Measurements from ENCODE around the gene UQCRC1.

UQCRC1 gene

DNA sequence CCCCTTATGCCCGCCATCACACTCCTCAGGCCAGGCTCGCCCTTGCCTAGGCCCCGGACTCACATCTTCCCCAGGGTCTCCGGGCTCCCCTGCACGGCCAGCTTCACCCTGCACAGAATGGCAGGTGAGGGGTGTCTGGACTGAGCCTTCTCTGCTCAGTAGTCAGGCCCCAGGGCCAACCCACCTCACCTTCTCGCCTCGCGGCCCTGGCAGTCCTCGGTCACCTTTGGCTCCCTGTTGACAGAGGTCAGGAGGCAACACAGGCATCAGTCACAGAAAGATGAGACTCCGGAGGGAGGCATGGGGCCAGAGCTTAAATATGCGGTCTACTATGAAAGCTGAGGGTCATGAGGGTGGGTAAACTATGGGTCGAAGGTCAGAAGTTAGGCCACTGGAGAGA, 37.5 kb downstream of the UQCRC1 start:
- DNase-seq (ENCODE audit: low read depth) = no peak

DNA sequence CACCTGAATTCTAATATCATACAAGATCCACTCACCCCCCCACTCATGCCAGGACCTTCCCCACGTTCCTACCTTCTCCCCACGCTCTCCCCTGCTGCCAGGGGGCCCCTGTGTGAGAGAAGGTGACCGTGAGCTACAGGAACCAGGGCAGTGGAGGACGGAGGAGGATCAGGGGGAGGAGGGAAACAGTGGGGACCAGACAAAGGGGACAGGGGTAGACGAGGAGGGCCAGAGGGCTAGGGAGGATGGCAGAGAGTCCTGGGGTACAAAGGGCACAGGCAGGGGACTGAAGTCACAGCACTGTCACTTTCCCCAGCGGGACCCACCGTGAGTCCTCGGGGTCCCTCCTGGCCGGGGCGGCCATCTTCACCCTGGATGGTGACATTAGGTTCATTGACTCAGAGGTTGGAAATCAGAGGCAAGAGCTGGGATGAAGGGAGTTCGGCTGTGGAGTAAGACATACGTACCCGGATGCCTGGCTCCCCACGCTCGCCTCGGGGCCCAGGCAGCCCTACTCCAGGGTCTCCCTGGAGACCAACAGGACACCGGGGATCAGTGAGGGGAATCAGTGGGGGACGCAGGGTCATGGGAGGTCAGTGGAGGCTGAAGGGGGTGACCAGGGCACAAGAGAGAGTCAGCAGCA, 39.5 kb downstream of the UQCRC1 start:
- no peak for DNase-seq (ENCODE audit: low read depth)

DNA sequence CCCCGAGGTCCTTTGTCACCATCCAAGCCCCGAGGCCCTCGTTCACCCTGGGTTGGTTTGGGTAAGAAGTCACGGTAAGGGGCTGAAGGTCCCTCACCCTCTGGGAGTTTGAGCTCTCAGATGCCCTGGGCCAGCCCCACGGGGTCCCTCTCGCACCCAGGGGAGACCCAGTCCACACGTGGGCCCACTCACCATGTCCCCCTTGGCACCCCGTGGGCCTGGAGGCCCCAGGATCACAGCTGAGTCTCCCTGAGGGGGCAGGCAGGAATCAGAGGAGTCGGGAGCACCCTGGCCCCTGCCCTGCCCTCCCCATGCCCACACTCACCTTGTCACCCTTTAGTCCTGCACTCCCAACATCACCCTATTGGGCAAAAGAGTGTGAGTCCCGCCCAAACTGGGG, 40.0 kb downstream of the UQCRC1 start:
- DNase-seq (ENCODE audit: low read depth) = no peak

DNA sequence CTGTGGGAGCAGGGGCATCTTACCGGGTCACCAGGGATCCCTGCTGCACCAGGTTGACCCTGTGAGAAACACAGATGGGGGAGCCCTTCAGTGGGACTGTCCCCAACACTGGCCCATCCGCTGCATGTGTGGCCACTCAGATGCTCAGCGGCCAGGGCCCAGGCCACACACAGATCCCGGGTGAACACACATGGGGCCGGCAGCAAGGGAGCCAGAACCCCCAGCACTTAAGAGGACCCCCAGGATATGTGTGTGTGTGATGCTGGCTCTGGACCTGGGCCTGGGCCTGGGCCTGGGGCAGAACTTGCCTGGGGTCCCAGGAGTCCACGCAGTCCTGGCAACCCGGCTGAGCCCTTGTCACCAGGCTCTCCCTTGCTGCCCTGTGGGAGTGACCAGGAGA, 41.0 kb downstream of the UQCRC1 start:
- DNase-seq (ENCODE audit: low read depth) = no peak

DNA sequence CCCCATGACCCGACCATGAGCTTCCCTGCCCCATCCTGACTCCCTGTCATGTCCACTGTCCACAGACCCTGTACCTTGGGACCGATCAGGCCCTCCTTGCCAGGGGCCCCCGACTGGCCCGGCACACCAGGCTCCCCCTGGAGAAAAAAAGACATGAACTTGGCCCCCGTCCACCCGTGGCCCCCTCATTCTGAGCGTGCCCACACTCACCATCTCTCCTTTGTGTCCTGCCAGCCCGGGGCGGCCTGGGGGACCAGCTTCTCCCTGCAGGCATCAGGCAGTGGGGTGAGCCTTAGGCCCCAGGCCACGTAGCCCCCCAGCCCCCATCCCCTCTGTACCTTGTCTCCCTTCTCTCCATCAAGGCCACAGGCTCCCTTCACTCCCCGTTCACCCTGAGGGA, 41.9 kb downstream of the UQCRC1 start:
- DNase-seq (ENCODE audit: low read depth) = no peak

DNA sequence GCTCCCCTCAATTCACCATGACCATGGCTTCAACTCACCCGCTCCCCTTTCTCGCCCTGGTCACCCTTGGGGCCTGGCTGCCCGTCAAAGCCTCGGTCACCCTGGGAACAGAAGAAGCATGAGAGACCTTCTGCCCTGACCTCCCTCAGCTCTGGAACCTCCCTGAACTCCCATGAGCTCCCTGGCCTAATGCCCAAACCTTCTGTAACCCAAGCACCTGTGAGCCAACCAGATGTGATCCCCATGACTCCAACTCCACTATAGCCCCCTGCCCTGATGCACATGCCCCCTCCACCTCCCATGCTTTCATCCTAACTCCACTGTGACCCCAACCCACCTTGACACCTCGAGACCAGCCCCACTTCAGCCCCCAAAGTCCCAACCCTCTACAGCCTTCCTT, 42.4 kb downstream of the UQCRC1 start:
- DNase-seq (ENCODE audit: low read depth) = no peak

DNA sequence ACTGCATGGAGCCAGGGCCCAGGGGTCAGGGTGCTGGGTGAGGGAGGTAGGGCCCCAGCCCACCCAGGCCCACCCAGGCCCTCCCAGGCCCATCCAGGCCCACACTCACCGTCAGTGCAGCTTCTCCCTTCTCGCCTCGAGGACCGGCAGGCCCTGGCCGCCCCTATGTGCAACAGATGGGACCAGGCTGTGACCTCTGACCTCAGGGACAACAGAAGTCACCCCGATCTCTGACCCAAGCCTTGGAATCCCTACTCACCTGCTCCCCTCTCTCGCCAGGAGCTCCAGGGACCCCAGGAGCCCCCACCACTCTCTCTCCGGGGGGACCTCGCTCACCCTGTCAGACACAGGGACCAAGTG, 43.1 kb downstream of the UQCRC1 start:
- DNase-seq (ENCODE audit: low read depth) = no peak

DNA sequence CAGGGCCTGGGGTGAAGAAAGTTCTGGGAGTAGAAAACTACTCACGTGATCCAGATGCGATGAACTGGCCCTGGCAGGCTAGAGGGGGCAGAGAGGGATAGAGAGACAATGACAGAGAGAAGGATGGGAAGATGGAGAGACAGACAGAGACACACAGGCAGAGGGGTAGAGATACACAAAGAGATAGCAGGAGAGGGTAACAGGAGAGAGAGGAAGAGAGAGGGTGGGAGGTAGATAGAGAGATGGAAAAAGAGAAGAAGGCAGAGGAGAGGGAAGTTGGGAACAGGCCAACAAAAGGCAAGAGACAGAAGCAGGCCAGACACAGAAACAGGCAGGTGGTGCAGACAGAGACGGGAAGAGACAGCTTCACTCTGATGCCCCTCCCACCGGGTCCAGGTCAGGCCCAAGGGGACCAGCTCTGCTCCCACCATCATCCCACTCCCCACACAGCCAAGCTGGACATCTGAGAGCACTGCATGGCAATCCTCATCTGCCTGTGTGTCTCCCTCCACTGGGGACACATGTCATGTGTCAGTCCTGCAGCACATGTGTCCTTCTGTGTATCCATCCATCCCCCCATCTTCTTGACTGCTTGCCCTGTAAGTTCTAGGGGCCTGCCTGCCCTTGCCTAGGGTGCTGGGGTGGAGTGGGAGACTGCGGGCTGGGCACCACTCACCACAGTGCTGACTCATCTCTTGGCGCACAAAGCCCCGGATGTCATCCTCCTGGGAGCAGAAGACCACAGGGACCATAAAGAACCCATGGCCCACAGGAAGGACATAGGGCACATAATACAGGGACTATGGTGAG, 43.6 kb downstream of the UQCRC1 start:
- DNase-seq (ENCODE audit: low read depth) = no peak

DNA sequence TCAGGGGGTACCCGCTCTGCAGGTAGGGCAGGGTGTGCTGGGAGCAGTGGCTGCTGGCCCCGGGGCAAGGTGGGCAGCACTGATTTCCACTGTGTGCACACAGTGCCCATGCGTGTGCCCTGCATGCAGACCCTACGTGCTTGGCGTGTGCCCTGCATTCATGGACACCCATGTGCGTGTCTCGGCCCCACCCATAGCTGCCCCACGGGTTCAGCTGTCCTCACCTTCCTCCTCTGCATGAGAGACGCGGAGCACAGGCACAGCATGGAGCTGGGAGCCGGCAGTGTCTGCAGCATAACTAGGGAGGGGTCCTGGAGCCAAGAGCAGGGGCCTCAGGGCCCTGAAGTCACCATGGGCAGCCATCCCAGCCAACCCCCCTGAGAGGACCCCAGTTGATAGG, 44.3 kb downstream of the UQCRC1 start:
- no peak for DNase-seq (ENCODE audit: low read depth)

DNA sequence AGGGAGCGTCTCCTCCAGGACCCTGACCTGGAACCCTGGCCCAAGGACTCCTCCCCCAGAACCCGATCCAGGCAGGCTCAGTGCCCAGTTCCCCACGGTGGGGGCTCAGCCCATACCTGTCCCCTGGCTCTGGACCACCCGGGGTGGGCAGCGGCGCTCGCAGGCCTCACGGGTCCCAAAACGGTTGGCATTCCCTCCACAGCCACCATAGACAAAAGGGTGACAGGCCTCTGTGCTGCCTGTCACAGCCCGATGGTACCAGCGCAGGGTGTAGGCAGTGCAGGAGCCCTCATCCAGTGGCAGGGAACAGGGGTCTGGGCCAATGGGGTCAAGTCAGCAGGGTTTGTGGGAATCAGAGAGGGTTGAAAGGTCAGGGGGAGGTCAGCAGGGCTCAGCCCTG, 44.8 kb downstream of the UQCRC1 start:
- DNase-seq (ENCODE audit: low read depth) = no peak

DNA sequence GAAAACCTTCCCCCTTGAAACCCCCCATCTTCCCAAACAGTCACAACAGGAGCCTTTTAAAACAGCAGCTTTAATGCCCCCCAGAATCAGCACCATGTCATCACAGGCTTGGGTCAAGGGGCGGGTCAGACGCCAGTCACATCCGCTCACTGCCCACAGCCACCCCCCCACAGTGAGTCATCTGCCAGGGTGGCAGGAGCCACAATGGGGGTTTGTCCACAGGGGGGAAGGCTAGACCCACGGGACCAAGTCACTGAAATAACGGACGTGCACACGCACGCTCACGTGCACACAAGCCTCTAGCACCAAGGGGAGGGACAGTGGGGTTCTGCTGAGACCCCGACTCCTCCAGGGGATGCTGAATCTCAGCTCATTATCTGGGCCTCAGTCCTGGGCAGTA, 45.4 kb downstream of the UQCRC1 start:
- no peak for DNase-seq (ENCODE audit: low read depth)

DNA sequence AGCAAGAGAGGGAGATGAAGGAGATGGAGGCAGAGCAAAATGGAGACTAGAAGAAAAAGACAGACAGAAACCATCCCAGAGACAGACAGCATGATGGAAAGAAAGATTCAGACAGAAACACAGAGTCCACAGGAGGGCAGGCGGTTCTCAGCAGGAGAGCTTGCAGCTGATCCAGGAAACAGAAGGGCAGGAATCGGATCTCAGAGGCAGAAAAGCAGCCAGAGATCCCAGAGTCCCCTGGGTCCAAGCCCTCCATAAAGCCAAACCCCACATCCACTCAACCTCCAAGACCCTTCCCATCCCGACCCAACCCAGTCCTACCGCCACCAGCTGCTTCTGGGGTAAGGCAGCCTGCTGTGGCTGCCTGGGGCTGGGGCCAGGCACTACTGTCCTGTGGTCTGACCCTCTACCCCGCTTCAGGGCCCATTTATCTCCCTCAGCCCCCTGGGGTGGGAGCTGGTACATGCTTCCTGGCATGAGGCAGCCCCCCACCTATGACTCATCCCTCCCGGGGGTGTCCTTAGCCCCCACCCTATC, 46.0 kb downstream of the UQCRC1 start, which contains the start of gene UCN2:
UCN2 (minus strand) TSS at position 400 of the 537 bp plus-strand sequence. CDS start 657 bp downstream, outside the sequence.
- DNase-seq (ENCODE audit: low read depth) = no peak

DNA sequence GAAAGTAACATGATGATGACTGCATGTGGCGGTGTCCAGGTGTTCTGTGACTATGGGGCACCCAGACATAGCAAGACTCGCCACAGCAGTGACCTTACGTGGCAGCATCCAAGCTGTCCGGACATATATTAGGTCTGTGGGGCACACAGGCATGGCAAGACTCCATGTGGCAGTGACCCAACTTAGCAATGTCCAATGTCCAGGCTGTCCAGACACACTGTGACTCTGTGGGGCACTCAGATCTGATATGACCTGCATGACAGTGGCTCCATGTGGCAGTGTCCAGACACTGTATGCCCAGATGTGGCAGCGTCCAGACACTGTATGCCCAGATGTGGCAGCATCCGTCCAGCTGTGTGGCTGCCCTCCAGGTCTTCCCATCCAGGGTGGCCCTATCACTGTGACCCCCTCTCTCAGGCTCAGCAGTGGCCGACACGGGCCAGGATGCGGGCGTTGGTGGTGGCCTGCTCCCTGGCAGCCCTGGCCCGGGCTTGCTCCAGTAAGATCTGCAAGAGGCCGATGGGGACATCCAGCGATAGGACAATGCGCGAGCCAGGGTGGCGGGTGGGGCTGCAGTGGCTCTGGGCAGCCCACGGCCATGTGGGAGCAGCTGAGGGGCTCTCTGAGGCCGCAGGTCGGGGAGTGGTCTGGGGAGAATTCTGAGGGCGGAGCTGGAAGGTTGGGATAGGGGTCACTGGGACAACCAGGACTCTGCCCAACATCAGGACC, 46.9 kb downstream of the UQCRC1 start:
- no peak for DNase-seq (ENCODE audit: low read depth)

DNA sequence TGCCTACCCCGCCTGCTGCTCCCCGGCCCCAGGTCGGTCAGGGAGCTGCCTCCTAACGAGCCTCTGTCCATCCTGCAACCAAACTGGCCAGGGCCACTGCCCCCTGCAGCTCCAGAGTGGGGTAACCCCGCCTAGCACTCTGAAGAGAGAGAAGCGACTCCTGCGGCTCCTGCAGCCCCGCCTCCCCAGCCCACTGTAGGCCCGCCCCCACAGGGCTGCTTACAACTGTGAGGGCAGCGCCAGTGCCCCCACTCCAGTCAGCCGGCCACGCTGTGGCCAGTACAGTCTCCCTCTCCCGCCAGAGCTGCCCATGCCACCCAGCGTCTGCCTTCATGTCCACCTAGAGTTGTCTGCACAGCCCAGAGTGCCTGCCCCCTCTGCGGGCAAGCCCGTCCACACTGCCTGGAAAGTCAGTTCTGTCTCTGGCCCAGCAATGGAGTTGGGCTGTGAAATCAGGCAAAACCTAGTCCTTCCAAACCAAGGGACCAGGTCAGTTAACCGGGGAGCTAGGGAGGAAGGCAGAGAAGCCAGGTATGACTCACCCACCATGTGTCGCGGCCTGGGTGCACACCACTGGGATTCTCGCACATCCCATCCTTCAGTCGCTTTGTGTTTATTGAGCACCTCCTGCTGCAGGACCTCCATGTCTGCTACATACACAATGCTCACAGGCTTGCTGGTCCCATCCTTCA, 48.3 kb downstream of the UQCRC1 start:
- no peak for DNase-seq (ENCODE audit: low read depth)

DNA sequence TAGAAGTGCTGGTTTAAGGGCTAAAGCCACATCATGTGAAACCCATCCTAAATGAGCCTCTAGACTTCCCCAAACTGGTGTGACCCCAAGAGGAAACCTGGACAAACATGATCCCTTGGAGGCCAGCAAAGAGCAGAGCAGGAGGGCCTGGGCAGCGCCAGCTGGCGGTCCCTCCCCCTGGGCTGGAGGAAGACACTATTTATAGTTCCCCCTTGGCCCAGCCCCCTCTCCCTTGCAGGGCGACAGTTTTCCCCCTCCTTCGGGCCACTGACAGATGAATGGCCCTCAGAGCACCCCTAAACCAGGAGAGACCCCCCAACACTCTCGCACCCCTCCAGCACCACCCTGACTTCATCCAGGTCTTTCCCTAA, 48.8 kb downstream of the UQCRC1 start:
- DNase-seq (ENCODE audit: low read depth) = no peak

DNA sequence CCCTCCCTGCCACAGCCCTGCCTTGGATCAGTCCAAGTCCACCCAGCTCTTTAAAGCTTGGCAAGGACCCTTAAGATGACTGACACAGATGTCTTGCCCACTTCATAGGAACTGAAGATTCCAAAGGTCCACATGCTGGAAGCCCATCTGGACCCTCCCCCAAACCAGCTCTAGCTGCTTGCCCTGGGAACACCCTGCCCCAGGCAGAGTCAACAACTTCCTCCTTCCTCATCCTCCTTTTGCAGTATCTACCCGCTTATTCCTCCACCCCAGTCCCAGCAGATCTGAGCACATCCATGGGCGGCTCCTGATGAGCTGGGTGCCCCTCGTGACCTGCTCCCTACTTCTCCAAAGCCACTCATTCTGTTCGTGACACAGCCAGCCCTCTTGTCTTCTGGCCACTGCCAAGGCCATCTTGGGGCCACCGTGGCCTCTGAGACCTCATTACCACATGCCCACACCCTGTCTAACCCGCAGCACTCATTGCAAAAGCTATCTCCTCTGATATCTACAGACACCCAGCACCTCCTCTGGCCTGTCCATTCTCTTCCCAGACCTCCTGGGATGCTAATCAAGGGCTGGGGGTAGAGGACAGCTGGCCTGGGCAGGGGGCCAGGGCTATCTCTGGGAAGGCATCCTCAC, 50.8 kb downstream of the UQCRC1 start:
- DNase-seq (ENCODE audit: low read depth) = no peak

DNA sequence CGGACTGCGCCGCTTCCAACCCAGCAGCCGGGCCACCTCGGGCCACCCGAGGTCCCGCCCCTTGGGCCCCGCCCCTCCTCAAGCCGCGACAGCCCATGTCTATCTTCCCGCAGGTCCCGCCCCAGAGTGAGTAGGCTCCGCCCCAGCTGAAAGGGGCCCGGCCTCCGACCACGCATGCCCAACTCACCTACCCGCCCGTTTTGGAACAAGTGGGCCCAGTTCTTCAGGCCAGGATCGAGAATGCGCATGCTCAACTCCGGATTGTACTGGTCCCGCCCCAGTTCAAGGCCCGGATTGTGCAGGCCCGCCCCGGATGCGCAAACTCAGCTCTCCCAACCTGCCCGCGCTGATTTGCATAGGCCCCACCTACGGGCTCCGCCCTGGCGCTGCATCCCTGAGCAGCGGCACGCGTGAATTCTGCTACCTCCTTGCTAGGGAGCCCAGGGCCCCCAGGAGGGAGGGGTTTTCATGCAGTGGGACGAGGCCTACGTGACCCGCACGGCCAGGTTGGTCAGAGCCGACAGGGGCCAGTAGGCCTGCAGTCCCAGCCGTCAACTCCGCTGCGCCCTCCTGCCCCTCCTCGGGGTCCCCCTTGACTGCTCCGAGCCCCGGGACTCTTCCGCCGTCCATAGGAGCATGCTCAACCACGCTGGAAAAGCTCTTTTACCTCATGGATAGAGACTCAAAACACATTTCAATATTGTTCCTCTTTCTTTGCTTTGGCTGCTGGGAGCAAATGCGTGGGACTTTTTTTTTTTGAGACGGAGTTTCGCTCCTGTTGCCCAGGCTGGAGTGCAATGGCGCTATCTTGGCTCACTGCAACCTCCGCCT, 52.4 kb downstream of the UQCRC1 start, which contains the start of gene PFKFB4:
PFKFB4 (minus strand) TSS at position 8 of the 831 bp plus-strand sequence. CDS start 26 bp downstream, outside the sequence.
- peak; percentile 97 for DNase-seq (ENCODE audit: low read depth)

DNA sequence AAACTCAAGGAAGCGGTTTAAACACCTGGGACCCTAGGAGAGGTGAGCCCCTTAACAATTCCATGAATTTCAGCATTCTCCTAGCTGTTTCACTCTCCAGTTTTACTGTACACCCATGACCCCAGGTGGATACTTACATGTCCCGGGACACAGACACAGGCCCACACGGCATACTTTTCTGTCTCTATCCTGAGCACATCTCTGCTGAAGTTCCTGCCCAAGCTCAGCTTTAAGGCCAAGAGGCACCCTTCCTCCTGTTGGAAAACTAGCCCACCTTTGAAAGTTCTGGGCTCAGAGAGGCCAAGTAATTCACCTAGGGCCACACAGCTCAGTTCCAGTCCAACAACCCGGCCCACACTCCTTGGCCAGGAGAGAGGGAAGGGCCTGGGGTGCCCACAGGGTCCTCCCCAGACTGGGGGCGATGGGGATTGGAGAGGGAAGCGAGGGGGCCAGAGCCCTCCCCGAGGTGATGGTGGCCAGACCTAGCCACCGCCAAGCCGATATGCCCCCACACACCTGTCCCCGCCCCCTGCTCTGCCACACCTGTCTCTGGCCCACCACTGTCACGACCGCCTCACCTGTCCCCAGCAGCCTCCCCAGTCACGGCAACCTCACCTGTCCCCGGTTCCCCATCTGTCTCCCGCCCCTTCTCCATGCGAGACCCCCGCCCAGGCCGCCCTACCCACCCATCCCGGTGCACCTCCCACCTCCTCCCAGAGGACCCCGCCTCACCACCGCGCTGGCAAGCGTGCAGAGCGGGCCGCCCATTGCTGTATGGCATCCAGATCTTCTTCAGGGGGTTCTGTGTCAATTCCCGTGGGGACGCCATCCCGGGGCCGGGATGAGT, 53.3 kb downstream of the UQCRC1 start:
- no peak for DNase-seq (ENCODE audit: low read depth)

DNA sequence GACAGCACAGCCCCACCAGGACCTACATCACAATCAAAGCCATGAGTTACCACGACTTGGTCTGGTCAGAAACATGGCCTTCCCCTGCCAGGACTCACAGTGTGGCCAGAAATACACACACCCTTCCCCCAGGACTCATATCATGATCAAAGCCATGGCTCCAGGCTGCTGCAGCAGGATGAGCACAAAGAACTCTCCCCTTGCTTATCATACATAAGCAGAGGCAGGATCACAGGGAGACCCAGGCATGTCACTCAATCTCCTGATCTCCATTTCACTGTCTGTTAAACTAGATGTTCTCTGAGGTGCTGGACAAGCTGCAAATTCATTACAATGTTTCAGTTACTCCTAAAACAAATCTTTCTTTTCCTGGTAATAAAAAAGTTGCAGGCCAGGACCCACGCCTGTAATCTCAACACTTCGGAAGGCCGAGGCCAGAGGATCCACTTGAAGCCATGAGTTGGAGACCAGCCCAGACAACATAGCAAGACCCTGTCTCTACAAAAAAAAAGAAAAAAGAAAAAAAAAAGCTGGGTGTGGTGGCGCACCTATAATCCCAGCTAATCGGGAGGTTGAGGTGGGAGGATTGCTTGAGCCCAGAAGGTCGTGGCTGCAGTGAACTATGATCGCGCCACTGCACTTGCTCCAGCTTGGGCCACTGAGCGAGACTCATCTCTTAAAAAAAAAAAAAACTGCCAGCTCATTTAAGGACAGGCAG, 54.1 kb downstream of the UQCRC1 start:
- no peak for DNase-seq (ENCODE audit: low read depth)
